Suprapubic skin (tissue), 3 donors: Measurements from ENCODE around the gene PHETA2.

ENCODE experiments used
- EP300 ChIP-seq: sonication (generic); formaldehyde crosslinking; IDR thresholded peaks from one replicate; pipeline ENCODE4 v1.6.1; 2017; ENCODE audit warnings: antibody characterized with exemption
- POLR2A ChIP-seq, 2 donors: fragments of 450-650 bp; IDR thresholded peaks; one replicate each; pipeline ENCODE4 v1.6.1; 2017; ENCODE audit warnings: antibody characterized with exemption in 2 of 2, mild to moderate bottlenecking in 2 of 2, moderate library complexity in 2 of 2
- TF ChIP-seq, protein P1 (sequence below), 2 donors: fragments of 200-600 bp in 1 of 2; fragments of 450-650 bp in 1 of 2; sonication (generic) in 1 of 2; IDR thresholded peaks; one replicate each; pipeline ENCODE4 v1.5.1; 2016 to 2019; ENCODE audit warnings: antibody characterized with exemption in 2 of 2, mild to moderate bottlenecking in 1 of 2, moderate library complexity in 1 of 2

DNA sequence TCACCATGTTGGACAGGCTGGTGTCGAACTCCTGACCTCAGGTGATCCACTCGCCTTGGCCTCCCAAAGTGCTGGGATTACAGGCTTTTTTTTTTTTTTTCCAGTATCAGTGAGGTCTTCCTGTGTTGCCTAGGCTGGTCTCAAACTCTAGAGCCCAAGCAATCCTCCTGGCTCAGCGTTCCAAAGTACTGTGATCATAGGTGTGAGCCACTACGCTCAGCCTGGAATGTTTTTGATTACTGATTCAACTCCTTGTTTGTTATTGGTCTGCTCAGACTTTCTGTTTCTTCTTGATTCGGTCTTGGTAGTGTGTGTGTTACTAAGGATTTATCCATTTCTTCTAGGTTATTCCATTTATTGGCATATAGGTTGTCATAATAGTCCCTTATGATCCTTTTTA lies 34.8 kb upstream of the PHETA2 start:
- TF ChIP-seq, protein P1, sequence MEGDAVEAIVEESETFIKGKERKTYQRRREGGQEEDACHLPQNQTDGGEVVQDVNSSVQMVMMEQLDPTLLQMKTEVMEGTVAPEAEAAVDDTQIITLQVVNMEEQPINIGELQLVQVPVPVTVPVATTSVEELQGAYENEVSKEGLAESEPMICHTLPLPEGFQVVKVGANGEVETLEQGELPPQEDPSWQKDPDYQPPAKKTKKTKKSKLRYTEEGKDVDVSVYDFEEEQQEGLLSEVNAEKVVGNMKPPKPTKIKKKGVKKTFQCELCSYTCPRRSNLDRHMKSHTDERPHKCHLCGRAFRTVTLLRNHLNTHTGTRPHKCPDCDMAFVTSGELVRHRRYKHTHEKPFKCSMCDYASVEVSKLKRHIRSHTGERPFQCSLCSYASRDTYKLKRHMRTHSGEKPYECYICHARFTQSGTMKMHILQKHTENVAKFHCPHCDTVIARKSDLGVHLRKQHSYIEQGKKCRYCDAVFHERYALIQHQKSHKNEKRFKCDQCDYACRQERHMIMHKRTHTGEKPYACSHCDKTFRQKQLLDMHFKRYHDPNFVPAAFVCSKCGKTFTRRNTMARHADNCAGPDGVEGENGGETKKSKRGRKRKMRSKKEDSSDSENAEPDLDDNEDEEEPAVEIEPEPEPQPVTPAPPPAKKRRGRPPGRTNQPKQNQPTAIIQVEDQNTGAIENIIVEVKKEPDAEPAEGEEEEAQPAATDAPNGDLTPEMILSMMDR (IDR thresholded peaks at IDR 0.05), result no peak
- no peak for TF ChIP-seq EP300
- no peak for TF ChIP-seq POLR2A (IDR thresholded peaks at IDR 0.05)
